NCI-H146 treated with DMSO at 0.1 percent for 48 hours (cell line): Measurements from ENCODE around the gene DPEP3.

ENCODE experiments used
- DNase-seq: peaks from one replicate; lab custom pipeline; 2025; ENCODE audit not compliant: unreplicated experiment; lab: John Stamatoyannopoulos, UW

Gene DPEP3

GRCh38 chr16:67931712-67932461 lies 48.4 kb downstream of the DPEP3 start, which contains the start of gene CTRL:
CTRL (minus strand) TSS chr16:67931862; CDS start chr16:67931852, 10 bp downstream.
- DNase-seq = no peak

- DNase-seq = no peak
These were observed 49.6 kb downstream of the DPEP3 start for GRCh38 chr16:67930678-67931211.

- DNase-seq = no peak
These were observed 50.1 kb downstream of the DPEP3 start for GRCh38 chr16:67930191-67930590.

GRCh38 chr16:67928561-67929364 lies 51.5 kb downstream of the DPEP3 start:
- DNase-seq = peak; percentile 23

GRCh38 chr16:67928147-67928546 lies 52.2 kb downstream of the DPEP3 start:
- no peak for DNase-seq

GRCh38 chr16:67927131-67927941 lies 53.0 kb downstream of the DPEP3 start:
- no peak for DNase-seq

- DNase-seq = peak; percentile 69
These were observed 54.0 kb downstream of the DPEP3 start for GRCh38 chr16:67926181-67926750.
